NCI-H345 treated with DMSO at 0.1 percent for 48 hours (cell line): ENCODE results near the gene SLC5A5.
"Not testable (repeated sequence)": the region's sequence is repeated elsewhere in the genome, so short reads cannot be mapped to it uniquely, and the experiment has no call there.

Experiments used
- DNase-seq: peaks from one replicate; lab custom pipeline; 2025; ENCODE audit not compliant: unreplicated experiment; lab: John Stamatoyannopoulos, UW

The SLC5A5 gene

DNA sequence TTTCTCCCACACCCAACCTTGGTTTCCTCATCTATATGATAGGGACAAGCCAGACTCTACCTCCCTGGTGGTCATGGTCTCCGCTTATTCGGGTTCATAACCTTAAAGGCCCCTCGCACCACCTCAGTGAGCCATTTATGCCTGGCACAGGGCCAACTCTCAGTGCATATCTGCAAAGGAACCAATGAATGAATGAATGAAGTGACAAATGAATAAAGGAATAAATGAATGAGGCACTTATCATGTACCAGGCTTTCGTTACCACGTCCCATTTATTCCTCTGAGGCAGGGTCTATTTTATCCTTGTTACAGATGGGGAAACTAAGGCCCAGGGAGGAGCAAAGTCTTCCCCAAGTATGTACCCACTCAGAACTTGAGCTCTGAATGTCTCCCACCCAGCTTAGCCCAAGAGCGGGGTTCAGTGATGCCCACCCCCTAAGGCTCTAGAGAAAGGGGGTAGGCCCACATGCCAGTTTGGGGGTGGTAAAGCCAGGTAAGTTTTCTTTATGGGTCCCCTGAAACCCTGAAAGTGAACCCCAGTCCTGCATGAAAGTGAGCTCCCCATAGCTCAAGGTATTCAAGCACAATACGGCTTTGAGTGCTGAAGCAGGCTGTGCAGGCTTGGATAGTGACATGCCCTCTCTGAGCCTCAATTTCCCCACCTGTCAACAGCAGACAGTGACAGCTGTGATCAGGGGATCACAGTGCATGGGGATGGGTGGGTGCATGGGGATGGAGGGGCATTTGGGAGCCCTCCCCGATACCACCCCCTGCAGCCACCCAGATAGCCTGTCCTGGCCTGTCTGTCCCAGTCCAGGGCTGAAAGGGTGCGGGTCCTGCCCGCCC lies 490 bp upstream of the SLC5A5 start:
- no peak for DNase-seq

DNA sequence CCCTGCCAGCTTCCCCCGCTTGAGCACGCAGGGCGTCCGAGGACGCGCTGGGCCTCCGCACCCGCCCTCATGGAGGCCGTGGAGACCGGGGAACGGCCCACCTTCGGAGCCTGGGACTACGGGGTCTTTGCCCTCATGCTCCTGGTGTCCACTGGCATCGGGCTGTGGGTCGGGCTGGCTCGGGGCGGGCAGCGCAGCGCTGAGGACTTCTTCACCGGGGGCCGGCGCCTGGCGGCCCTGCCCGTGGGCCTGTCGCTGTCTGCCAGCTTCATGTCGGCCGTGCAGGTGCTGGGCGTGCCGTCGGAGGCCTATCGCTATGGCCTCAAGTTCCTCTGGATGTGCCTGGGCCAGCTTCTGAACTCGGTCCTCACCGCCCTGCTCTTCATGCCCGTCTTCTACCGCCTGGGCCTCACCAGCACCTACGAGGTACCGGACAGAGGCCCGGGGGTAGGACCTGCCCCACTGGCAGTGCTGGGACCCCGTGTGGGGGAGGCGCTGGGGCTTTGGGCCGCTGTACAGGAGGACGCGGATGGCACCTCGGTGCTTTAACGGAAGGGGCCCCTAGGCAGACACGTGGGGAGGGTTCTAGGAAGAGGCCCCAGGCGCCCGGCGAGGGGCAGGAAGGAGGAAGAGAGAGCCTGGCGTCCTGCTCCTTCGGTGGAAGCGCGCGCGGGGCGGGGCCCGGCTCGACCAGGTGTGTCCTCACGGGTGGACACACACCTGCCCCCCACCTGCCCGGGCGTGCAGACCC lies 681 bp downstream of the SLC5A5 start:
- DNase-seq, result no peak

DNA sequence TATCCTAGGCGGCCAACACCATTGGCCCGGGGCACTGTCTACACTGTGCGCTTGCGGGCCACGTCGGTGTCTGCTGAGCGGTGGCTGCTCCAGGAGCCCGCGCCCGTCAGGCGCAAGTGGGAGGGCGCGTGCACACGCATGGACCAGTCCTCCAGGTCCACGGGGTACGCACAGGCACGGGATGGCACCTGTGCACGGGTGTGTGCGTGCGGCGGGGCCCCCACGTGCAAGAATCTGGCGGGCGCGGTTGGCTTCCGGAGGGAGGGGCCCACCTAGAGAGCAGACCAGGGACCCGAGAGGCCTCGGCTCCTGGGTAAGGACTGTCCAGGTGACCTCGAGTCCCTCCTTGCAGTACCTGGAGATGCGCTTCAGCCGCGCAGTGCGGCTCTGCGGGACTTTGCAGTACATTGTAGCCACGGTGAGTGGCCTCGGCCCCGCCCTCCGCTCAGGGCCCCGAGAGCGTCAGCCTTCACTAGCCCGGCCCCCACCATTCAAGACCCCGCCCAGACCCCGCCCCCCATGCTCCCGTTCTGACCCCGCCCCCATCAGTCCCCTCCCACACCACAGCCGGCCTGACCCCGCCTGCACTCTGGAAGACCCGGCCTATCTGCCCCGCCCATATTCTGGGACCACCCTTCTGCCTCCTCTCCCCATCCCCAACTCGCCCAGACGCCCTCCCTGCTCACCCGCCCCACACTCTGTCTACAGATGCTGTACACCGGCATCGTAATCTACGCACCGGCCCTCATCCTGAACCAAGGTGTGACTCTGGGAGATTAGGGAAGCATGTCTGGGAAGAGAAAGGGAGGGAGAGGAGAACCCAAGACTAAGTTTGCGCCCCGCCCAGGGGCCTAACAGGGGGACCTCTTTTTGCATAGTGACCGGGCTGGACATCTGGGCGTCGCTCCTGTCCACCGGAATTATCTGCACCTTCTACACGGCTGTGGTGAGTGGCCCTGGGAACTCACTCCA lies 2.3 kb downstream of the SLC5A5 start:
- no peak for DNase-seq

DNA sequence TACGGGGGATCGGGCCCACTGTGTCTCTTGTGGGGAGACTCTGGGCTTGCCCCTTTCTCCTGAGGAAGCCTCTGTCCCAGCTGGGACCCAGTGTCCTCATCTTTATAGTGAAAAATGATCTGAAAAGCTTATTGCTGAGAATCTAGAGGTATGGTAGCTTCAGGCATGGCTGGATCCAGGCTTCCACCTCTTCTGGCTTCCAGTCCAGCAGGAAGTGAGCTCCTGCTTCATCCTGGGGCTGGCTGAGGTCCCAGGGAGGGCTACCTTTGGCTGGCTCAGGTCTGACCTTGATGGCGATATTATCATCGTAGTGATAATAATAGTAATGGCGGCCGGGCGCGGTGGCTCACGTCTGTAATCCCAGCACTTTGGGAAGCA lies 3.0 kb downstream of the SLC5A5 start:
- no peak for DNase-seq

DNA sequence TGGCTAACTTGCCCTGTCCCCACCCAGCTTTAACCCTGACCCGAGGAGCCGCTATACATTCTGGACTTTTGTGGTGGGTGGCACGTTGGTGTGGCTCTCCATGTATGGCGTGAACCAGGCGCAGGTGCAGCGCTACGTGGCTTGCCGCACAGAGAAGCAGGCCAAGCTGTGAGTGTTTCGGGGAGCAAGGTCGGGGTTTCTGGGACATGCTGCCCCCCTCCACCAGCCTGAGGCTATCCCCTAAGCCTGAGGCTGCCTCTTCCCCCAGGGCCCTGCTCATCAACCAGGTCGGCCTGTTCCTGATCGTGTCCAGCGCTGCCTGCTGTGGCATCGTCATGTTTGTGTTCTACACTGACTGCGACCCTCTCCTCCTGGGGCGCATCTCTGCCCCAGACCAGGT lies 6.0 kb downstream of the SLC5A5 start:
- DNase-seq, result no peak

DNA sequence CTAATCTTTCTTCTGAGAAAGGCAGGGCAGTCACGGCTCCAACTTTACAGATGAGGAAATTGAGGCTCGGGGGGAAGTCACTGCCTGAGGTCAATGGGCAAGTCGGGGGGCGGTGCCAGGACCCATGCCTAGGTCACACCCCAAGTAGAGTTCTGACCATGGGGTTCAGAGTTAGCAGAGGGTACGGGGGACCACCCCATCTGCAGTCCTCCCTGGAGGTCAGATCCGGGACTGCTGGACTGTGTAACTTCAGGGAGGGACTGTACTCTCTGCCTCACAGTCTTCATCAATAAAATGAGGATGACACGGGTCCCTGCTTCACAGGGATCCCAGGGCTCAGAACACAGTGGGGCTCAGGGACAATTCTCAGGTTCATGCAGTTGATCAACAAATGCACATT lies 7.7 kb downstream of the SLC5A5 start:
- DNase-seq, result no peak

DNA sequence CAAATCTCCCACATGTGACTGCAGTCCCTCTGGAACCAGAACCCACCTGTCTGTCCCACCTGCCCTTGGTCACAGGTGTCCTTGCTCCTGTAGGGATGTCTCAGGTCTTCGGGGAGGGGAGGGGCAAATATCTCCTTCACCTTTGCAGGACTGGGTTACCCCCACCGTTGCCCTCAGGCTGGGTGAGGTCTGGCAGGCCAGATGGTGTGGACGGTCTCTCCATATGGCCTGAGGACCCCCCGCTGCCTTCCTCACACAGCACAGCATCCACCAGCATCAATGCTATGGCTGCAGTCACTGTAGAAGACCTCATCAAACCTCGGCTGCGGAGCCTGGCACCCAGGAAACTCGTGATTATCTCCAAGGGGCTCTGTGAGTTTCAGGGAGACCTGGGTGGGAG lies 10.0 kb downstream of the SLC5A5 start:
- DNase-seq, result no peak

DNA sequence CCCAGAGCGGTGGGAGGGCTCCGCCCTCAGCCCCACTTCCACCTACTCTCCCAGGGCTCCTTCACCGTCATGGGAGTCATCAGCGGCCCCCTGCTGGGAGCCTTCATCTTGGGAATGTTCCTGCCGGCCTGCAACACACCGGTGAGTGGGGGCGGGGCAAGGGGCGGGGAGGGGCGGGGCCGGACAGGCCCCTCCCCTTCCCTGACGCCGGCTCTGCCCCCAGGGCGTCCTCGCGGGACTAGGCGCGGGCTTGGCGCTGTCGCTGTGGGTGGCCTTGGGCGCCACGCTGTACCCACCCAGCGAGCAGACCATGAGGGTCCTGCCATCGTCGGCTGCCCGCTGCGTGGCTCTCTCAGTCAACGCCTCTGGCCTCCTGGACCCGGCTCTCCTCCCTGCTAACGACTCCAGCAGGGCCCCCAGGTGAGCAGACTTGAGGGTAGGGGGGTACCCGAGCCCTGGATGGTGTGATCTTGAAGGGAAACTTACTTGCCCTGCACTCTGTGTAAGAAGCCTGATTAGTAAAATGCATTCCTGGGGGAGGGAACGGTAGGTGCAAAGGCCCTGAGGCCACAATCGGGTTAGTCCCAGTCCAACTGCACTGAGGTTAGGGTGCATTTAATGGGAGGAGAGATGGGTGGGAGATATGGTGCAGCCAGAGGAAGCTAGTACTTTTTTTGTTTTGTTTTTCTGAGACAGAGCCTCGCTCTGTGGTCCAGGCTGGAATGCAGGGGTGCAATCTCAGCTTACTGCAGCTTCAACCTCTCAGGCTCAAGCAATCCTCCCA lies 12.1 kb downstream of the SLC5A5 start:
- no peak for DNase-seq

DNA sequence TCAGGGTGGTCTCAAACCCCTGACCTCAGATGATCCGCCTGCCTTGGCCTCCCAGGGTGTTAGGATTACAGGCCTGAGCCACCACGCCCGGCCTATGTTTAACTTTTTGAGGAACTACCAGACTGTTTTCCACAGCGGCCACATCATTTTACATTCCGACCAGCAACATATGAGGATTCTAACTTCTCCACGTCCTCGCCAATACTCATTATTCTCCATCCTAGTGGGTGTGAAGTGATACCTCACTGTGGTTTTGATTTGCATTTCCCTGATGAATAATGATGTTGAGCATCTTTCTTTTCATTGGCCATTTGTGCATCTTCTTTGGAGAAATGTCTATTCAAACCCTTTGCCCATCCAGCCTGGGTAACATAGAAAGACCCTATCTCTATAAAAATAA lies 14.8 kb downstream of the SLC5A5 start:
- DNase-seq, result no peak

DNA sequence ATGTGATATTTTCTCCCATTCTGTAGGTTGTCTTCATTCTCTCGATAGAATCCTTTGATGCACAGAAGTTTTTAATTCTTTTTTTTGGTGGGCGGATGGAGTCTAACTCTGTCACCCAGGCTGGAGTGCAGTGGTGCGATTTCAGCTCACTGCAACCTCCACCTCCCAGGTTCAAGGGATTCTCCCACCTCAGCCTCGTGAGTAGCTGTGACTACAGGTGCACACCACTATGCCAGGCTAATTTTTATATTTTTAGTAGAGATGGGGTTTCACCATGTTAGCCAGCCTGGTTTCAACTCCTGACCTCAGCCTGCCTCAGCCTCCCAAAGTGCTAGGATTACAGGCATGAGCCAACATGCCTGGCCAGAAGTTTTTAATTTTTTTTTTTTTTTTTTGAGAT lies 15.5 kb downstream of the SLC5A5 start:
- not testable (repeated sequence) for DNase-seq

DNA sequence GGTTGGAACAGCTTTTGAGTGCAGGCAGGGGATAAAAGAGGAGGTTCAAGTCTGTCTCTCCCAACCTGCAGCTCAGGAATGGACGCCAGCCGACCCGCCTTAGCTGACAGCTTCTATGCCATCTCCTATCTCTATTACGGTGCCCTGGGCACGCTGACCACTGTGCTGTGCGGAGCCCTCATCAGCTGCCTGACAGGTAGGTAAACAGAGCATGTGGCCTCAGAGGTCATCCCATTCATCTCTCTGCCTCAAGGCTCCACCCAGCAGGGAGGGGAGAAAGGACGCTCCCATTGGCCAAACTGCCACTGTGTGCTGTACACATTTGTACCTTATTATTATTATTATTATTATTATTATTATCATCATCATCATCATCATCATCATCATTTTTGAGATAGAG lies 16.5 kb downstream of the SLC5A5 start:
- no peak for DNase-seq

DNA sequence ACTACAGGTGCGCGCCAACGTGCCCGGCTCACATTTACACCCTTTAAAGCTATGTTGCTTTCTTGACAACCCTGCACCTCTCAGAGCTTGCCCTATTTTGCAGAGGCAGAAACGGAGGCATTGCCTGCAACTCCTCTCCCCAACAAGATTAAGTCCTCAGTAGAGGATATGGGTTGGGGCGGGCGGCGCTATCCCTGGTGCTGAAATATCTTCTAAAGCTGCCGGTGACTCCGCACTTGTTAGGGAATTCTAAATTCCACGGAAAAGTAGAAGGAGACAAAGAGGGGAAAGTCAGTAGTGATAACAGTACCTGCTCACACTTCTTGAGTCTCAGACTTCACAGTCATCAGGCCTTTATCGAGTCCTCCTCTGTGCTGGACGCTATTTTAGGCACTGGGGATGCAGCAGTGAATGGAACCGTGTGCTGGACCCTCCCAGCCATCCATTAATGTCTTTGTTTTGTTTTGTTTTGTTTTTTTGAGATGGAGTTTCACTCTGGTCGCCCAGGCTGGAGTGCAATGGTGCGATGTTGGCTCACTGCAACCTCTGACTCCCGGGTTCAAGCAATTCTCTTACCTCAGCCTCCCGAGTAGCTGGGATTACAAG lies 18.0 kb downstream of the SLC5A5 start:
- no peak for DNase-seq

DNA sequence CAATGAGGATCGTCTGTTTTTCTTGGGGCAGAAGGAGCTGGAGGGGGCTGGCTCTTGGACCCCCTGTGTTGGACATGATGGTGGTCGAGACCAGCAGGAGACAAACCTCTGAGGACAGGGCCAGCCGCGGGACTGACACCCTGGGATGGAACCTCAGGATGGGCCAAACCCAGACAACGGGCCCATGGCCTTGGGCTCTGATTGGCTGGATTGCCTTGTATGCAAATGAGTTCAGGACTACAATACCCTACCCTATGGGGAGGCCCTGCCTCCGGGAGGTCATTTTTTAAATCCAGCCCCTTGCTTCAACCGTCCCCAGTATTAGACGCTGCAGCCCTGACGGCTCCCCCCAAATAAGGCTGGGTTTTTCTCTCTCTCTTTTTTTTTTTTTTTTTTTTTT lies 22.0 kb downstream of the SLC5A5 start:
- DNase-seq, result no peak

DNA sequence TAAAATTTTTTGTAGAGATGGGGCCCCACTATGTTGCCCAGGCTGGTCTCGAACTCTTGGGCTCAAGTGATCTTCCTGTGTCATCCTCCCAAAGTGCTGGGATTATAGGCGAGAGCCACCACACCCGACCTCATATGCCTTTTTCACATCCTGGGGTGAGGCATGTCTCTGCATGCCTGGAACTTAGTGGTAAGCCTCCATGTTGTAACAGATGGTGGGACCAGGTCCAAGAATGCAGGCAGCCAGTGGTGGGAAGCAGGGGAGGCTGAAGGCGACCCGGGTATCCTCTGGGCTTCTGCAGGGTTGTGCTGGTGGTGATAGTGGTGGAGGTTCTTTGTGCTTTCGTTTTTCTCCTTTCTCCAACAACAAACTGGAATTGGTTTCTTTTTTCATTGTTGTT lies 31.0 kb downstream of the SLC5A5 start:
- DNase-seq, result no peak

DNA sequence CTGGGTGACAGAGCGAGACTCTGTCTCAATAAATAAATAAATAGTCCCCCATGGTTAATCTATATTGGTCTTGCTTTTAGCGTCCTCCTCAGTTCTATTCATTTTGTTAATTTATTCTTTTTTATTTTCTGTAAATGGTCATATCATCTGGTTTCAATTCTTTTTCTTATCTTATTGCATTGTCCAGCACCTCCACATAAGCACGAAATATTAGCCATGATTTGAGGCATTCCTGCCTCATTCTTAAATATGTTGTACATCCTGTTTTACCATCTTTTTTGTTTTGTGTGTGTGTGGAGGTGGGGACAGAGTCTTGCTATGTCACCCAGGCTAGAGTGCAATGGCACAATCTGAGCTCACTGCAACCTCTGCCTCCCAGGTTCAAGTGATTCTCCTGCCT lies 36.5 kb downstream of the SLC5A5 start:
- no peak for DNase-seq

DNA sequence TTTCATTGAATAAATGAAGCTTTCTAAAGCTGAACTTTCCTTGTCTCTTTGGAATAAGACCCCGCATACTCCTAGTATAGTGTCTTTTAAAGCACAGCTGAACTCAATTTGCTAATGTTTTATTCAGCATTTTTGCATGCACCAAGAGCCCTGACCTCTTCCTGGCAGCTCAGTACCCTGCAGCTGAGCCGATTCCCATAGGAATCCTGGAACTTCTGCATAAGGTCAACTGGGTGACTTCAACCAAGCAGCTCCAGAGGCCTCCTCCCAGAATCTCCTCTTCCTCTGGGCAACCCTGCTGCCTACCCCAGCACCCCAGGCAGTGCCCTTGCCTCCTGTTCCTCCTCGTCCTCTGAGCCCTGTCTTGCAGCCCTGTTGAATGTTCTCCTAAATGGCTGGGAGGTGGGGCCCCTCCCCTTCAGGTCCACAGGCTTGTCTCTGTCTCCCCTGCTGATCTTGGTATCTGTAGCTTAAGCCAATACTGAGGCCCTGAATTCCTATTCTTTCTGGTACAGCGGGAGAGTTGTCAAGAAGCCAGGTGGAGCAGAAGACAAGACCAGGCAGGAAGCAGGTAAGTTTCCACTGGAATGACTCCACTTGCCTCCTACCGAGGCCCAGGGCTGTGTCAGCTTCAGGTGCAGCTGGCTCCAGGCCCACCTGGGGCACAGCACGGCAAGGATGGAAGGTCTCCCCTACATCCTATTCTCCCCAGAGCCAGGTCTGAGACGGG lies 37.4 kb downstream of the SLC5A5 start:
- DNase-seq, result no peak

DNA sequence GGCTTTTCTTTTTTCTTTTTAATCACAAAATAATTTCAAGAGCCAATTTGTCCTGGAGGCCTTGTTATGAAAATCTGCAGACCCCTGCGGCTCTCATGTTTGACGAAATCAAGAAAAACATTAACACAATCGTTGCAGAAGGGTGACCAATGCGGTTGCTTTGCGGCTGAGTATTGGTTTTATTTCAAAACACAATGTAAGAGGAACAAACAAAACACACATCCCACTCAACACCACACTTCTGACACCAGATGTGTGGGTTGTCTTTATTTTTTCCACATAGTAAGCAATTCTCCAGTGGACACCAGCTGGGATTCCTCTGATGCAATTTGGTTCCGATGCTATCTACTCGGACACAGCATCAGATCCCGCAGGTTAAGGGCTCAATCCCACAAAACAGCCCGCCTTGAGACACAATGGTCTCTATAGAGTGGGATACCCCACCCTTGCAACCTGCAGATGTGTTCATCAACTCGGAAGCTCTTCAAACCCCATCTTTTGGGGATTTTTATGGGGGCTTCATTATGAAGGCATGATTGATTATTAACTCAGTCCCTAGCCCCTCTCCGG lies 39.1 kb downstream of the SLC5A5 start:
- no peak for DNase-seq

DNA sequence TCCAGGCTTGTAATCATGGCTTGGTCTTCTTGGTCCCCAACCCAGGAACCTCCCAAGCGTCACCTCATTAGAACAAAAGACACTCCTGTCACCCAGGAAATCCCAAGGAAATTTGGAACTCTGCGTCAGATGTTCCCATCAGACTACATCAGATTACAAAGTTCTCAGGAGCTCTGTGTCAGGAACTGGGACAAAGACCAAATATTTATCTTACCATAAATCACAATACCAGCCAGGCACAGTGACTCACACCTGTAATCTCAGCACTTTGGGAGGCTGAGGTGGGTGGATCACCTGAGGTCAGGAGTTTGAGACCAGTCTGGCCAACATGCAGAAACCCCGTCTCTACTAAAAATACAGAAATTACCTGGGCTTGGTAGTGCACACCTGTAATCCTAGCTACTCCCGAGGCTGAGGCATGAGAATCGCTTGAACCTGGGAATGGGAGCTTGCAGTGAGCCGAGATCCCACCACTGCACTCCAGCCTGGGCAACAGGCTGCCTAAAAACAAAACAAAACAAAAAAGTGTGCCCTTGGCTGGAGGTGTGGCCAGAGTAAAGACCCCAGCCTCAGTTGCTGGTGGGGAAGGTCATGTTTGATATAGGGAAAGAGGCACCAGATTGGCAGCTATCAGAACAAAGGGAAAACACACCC lies 44.3 kb downstream of the SLC5A5 start:
- DNase-seq, result no peak

DNA sequence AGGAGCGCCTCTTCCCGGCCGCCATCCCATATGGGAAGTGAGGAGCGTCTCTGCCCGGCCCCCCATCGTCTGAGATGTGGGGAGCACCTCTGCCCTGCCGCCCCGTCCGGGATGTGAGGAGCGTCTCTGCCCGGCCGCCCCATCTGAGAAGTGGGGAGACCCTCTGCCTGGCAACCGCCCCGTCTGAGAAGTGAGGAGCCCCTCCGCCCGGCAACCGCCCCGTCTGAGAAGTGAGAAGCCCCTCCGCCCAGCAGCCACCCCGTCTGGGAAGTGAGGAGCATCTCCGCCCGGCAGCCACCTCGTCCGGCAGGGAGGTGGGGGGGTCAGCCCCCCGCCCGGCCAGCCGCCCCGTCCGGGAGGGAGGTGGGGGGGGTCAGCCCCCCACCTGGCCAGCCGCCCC lies 46.4 kb downstream of the SLC5A5 start:
- DNase-seq, result not testable (repeated sequence)
